Peyer's patch (tissue), 4 donors: ENCODE measurements around the gene PDGFA.

Experiments
- CTCF ChIP-seq, 6 experiments: fragments of 450-650 bp in 4 of 6; fragments of 200-600 bp in 2 of 6; sonication (generic) in 1 of 6; IDR thresholded peaks; one replicate each; pipeline ENCODE4 v1.5.1; 2017 to 2019; ENCODE audit warnings: antibody characterized with exemption in 6 of 6, mild to moderate bottlenecking in 3 of 6, moderate library complexity in 1 of 6
- POLR2A ChIP-seq, 2 donors: fragments of 450-650 bp; IDR thresholded peaks; one replicate each; pipeline ENCODE4 v1.5.1; 2017; ENCODE audit warnings: antibody characterized with exemption in 2 of 2, mild to moderate bottlenecking in 2 of 2, moderate library complexity in 2 of 2

DNA sequence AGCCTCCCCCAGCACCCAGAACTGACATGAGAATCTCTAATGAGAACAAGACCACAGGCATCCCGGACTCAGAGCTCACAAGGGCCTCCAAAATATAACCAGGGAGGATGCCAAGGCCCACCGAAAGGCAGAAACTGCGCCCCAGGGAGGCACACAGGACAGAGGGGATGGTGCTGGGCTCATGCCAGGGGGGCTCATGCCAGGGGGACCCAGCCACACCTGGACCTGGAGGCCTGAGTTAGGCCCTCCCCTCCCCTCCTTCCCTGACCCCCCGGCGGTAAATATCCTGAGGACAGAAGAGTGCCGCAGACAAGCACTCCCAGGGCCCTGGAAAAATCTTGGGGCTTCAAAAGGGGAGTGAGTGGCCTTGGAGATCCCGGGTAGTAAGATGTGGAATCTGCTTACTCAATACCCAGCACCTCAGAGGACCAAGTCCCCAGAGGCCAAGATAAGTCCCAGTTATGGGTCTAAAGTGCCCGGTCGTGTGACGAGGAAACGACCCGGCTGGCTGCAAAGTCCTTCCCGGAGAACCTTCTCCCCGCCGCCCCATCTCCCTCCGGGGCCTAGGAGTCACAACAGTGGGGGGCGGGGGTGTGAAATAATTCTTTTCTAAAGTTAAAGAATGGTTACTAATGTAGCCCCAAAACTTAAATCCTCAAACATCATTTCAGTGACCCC, 11.9 kb downstream of the PDGFA start:
- no peak for TF ChIP-seq CTCF (IDR thresholded peaks at IDR 0.05)
- no peak for TF ChIP-seq POLR2A (IDR thresholded peaks at IDR 0.05)
